Measurements from ENCODE around the gene GNRH2. TPM values are rescaled to one million over a fixed set of nuclear protein-coding genes. Genes with fewer than 3 reads are reported as not detected.

GNRH2 gene
- total and polyA plus RNA-seq, 8 donors, result not detected

GRCh38 chr20:3093861-3094361, 50.5 kb downstream of the GNRH2 start:
- FAIRE-seq (no peak), DNase-seq (no peak), ATAC-seq (no peak)
- Histone ChIP-seq H3K9me3 (no peaks in the 10 kb centered on the region), H3K27me3 (no peaks in the 10 kb centered on the region), H3K4me3 (no peak overlapping the region), H3K4me1 (no peaks in the 10 kb centered on the region), H3K36me3 (no peaks in the 10 kb centered on the region), H3K27ac (no peak overlapping the region)
- WGBS, 2 donors, result 59 to 74% methylated on average over 10 of the region's 10 CpGs
- intact Hi-C loops (cut with DNase I), result no loop called here
- no peak for TF ChIP-seq CTCF (IDR thresholded peaks at IDR 0.05)

- no peak overlapping the region for H3K4me3 ChIP-seq
- WGBS, 2 donors, result 82 to 83% methylated on average over 13 of the region's 13 CpGs
- no peak for TF ChIP-seq CTCF (IDR thresholded peaks at IDR 0.05)
- ATAC-seq (no peak), DNase-seq (no peak), FAIRE-seq (no peak)
- no peaks in the 10 kb centered on the region for H3K27me3 ChIP-seq
- no peak overlapping the region for H3K27ac ChIP-seq
- no peaks in the 10 kb centered on the region for H3K4me1 ChIP-seq
- H3K9me3 ChIP-seq, result no peaks in the 10 kb centered on the region
- intact Hi-C loops (cut with DNase I), result no loop called here
- H3K36me3 ChIP-seq, result no peaks in the 10 kb centered on the region
Observed at GRCh38 chr20:3094848-3095629, 51.6 kb downstream of the GNRH2 start.

Other genes starting within 250 kb of the GNRH2 start
- gene CPXM1, start 243.0 kb upstream of the GNRH2 start, total RNA-seq, result 10 to 100 TPM in 1 of 6 donors, 1 to 10 TPM in 2, under 1 TPM in 3; 0.28 to 10.6 (median 2.2) TPM
- 1 to 10 TPM; 1.1 to 2.9 TPM for gene CPXM1, start 243.0 kb upstream of the GNRH2 start, polyA plus RNA-seq
- gene C20orf141, start 228.6 kb upstream of the GNRH2 start, total RNA-seq, result not detected
- gene C20orf141, start 228.6 kb upstream of the GNRH2 start, polyA plus RNA-seq, result under 1 TPM in 1 of 2 donors, not detected in 1; 0.19 TPM
- gene TMEM239, start 227.3 kb upstream of the GNRH2 start, total RNA-seq, result not detected
- gene TMEM239, start 227.3 kb upstream of the GNRH2 start, polyA plus RNA-seq, result not detected
- gene PCED1A, start 203.0 kb upstream of the GNRH2 start, total RNA-seq, result 10 to 100 TPM; 12.1 to 30.9 (median 13.5) TPM
- gene PCED1A, start 203.0 kb upstream of the GNRH2 start, polyA plus RNA-seq, result 100 to 1,000 TPM; 104 to 110 TPM
- gene VPS16, start 202.9 kb upstream of the GNRH2 start, total RNA-seq, result 10 to 100 TPM; 19.2 to 30.3 (median 21.0) TPM
- 10 to 100 TPM; 69.3 to 93.4 TPM for gene VPS16, start 202.9 kb upstream of the GNRH2 start, polyA plus RNA-seq
- gene PTPRA, start 170.1 kb upstream of the GNRH2 start, total RNA-seq, result 10 to 100 TPM; 14.4 to 29.1 (median 18.2) TPM
- gene PTPRA, start 170.1 kb upstream of the GNRH2 start, polyA plus RNA-seq, result 10 to 100 TPM in 1 of 2 donors, 1 to 10 TPM in 1; 6.8 to 20.9 TPM
- gene MRPS26, start 2.4 kb downstream of the GNRH2 start, total RNA-seq, result 10 to 100 TPM; 14.4 to 26.7 (median 20.5) TPM
- gene MRPS26, start 2.4 kb downstream of the GNRH2 start, polyA plus RNA-seq, result 10 to 100 TPM; 46.4 to 46.7 TPM
- under 1 TPM in 1 of 6 donors, not detected in 5; 0.38 TPM for gene OXT, start 28.0 kb downstream of the GNRH2 start, total RNA-seq
- gene OXT, start 28.0 kb downstream of the GNRH2 start, polyA plus RNA-seq, result not detected
- not detected for gene AVP, start 41.1 kb downstream of the GNRH2 start, total RNA-seq
- gene AVP, start 41.1 kb downstream of the GNRH2 start, polyA plus RNA-seq, result not detected
- 1 to 10 TPM; 2.7 to 7.6 (median 4.0) TPM for gene FASTKD5, start 116.2 kb downstream of the GNRH2 start, total RNA-seq
- gene FASTKD5, start 116.2 kb downstream of the GNRH2 start, polyA plus RNA-seq, result 1 to 10 TPM; 2.9 to 6.6 TPM
- gene UBOX5, start 116.2 kb downstream of the GNRH2 start, total RNA-seq, result 1 to 10 TPM; 2.3 to 4.2 (median 3.5) TPM
- gene UBOX5, start 116.2 kb downstream of the GNRH2 start, polyA plus RNA-seq, result 1 to 10 TPM; 3.7 to 4.0 TPM
- 10 to 100 TPM; 17.5 to 18.9 (median 18.3) TPM for gene LZTS3, start 129.9 kb downstream of the GNRH2 start, total RNA-seq
- gene LZTS3, start 129.9 kb downstream of the GNRH2 start, polyA plus RNA-seq, result 10 to 100 TPM; 20.3 to 30.5 TPM
- 10 to 100 TPM; 42.0 to 52.8 (median 48.1) TPM for gene DDRGK1, start 161.1 kb downstream of the GNRH2 start, total RNA-seq
- 10 to 100 TPM; 46.1 to 50.0 TPM for gene DDRGK1, start 161.1 kb downstream of the GNRH2 start, polyA plus RNA-seq
- gene ITPA, start 165.9 kb downstream of the GNRH2 start, total RNA-seq, result 10 to 100 TPM; 14.2 to 29.9 (median 23.1) TPM
- gene ITPA, start 165.9 kb downstream of the GNRH2 start, polyA plus RNA-seq, result 100 to 1,000 TPM in 1 of 2 donors, 10 to 100 TPM in 1; 90.4 to 111 TPM
- gene SLC4A11, start 195.6 kb downstream of the GNRH2 start, total RNA-seq, result under 1 TPM; 0.14 to 0.87 (median 0.42) TPM
- gene SLC4A11, start 195.6 kb downstream of the GNRH2 start, polyA plus RNA-seq, result 1 to 10 TPM in 1 of 2 donors, under 1 TPM in 1; 0.87 to 1.1 TPM

All from pancreas (tissue), 10 donors.